Stromal cell of bone marrow (primary cell): ENCODE data around the gene NADK2.

Experiments
- DNase-seq: peaks from one replicate; pipeline ENCODE4 v3.0.0-alpha.2; 2012; ENCODE audit warnings: low read depth

NADK2 gene

DNA sequence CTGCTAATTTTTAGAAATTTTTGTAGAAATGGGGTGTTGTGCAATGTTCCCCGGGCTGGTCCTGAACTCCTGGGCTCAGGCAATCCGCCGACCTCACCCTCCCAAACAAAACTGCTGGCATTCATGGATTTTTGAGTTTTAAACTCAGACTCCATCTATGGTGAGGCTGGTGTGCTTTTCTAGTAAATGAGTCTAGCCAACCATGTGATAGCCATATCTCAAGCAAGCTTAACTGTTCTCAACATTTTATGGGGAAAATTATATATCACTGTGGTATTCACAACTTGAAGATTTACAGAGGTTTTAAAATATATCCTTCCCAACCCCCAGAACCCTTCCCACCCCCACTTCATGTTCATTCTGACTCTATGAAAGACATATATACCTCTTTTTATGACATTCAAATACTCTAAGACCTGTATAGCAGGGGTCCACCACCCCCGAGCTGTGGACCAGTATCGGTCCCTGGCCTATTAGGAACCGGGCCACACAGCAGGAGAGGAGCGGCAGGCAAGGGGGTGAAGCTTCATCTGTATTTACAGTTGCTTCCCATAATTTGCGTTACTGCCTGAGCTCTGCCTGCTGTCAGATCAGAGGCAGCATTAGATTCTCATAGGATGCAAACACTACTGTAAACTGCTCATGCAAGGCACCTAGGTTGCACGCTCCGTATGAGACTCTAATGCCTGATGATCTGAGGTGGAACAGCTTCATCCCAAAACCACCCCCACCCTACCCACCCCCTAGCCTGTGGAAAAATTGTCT is 4.5 kb upstream of the NADK2 start:
- no peak for DNase-seq

DNA sequence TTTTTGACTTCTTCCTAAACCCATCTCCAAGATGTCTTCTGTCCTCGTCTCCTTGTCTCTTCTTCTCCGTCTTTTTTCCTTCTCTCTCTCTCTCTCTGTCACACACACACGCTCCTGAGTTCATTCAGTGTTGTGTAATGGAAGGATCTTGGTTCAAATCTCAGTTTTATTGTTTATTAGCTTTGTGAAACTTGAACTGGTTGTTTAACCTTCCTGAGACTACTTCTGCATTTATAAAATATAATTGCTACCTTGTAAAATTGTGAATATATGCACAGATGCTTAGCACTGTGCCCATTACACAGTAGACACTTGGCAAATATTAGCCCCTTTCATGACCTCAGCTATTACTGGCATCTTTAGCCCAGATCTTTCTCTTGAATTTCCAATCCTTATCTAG is 2.4 kb upstream of the NADK2 start:
- DNase-seq, result no peak

DNA sequence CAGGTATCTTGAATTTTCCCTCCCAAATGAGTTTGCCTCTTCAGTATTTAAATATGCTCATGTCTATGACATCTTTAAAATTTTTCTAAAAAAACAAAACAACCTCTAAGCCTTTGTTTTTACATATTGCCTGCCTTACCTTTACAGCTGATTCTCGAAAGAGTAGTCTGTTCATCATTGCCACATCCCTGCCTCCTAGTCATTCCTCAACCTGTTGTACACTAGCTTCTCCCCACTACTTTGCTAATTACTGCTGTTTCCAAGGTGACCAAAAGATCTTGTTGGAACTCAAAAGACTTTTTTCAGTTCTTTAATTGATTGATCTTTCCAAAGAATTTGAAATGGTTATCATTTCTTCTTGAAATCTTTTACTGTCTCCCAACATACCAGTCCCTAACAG is 1.9 kb upstream of the NADK2 start:
- no peak for DNase-seq

DNA sequence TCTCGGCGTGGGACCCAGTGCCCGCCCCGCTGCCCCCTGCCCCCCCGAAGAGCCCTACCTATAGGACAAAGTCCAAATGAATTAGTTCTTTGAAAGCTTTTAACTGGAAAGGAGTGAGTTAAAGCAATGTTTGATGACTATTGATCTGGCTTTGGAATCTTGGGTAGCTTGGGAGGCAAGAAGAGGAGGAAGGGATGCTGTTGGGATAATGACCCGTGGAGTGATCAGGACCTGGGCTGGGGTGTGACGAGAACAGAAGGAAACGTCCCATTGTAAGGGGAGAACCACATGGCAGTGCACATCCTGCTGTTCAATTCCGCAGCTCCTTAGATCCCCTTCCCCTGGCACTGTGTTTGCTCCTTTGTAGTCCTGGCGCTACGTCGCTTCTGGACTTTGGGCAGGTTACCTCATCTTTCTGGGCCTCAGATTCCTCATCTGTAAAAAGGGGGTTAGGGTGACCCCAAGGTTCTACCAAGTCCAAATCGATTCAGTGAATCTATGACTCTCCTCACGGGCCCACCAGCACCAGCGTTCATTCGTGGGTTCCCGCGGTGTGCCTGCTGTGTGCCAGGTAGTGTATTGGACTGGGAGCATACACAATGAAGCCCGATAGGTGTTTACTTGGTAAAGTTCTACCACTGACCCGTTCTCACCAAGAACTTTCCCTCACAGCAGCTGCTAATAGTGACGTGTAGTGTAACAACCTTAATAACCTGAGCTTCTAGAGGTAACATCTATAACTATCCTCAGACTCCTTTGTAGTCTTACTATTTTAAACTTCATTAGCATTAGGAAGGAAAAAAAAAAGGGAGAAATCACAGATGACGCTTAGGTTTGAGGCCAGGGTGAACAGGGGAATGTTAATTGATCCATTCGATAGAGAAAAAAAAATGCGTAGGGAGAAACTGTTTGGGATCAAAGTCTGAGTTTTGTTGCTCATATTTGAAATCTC is 1.1 kb upstream of the NADK2 start:
- no peak for DNase-seq

DNA sequence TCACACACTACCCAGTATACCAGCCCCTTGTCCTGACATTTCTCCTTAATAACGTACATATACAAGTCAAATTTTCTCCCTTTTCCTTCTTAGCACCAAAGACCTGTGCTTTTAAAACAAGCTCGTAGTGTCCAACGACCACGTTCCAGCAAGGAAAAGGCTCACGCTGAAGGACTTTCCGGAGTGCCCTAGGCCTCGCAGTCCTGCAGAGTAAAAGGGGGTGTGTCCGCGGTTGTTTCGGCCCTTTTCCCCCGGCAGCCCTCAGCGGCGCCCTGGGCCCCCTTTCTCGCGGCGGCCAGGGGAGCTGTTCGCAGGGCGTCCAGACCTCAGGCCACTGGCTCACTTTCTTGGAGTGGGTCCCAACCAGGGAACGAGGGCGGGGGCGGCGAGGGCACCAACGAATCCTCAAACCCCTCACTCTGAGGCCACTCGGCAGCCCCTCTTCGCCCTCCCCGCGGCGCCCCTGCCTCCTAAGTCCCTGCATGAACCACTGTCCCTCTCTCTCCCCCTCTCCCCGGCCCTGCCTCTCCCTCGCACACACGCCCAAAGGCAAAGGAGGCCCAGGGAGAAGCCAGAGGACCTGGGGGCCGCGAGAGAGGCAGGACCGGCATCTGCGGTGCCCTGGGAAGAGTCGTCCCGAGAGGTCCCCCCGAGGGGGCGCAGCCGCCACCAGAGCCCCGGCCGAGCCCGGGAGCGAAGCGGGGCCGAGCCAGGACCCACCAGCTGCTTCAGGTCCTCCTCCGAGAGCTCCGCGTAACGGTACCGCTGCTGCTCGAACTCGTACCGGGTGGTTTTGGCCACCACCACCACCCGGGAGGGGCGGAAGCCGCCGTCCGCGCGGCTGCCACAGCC is 720 bp downstream of the NADK2 start:
- peak; percentile 42 for DNase-seq

DNA sequence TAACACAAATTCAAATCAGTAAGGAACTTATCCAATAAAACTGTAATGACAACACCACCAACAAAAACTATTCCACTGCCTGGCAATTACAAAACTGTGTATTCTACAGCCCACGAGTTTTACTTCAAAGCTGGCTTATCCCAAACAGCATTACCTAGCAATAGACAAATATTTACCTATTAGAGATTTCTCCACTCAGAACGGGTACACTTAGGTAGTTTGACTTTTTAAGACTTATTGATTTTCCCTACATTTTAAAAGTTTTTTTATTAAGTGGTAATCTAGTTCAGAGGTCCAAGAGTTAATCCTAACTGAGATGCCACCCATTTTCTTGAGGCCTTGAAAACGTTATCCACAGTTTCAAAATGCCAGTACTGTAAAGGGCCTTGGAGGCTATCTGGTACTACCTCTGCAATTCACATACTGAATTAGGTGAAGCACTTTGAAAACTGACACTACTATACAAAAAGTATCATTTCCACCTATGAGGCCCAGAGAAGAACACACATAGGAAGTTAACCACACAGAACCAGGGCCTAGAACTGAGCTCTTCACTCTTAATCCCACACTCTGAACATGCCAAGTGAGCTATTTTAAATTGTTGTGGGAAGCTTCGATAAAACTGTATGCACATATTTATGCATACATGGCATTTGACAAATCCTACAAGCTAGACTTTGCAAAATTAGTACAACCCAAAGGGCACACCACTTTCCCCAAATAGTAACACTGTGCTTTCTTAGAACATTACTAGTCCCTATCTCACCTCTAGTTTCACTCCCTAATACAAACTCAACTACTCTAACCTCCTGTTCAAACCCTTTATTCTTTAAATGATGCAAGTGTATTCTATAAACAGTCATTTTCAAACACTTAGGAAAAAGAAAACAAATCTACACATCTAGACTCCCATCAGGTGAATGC is 2.1 kb downstream of the NADK2 start:
- no peak for DNase-seq

DNA sequence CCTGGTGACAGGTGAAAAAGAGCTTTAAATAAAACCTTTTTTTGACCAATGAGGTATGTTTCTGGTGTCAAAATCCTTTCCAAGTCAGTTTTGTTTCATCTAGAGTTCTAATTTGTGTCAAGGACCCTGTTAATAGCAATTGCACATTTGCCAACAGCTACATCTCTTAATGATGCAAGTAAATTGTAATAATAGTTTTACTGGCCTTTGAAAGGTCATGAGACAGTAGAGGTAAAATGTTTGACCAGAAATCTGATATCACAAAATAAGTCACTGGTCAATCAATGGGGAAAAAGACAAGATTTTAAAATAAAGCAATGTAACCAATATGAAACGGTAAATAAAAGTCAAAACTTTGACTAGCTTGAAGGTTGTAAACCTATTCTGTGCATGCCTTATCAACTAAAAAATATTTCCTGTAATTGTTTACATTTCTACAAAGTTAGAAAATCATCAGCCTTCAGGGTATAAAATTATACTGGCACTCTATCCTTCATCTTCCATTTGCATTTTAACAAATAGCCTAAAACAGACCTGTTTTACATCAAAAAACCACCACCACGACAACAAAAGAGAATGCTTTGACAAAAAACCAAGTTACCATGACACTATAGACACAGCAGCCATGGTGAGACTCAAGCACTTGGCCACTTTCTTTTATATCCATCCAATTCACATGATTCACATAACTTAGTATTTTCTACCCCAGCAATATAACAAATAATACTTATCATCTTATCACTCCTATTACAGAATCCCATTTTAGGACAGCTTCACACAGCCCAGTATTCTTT is 3.0 kb downstream of the NADK2 start:
- no peak for DNase-seq

DNA sequence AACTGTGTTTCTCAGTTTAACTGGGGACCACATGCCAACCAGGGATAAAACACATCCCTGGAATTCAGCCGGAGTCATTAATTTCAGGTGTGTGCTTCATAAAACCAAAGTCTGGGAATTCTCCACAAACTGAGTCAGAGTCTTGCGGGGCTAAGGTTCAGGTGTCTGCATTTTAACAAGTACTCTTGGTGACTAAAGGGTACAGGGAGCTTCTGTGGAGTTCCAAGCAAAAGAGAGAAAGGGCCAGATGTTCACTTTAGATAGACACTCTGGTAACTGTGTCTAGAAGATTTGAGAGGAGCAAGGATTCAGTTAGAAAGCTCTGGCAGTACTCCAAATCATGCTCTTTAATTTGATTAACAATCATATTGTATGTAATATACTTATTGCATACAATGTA is 4.0 kb downstream of the NADK2 start:
- DNase-seq, result no peak

DNA sequence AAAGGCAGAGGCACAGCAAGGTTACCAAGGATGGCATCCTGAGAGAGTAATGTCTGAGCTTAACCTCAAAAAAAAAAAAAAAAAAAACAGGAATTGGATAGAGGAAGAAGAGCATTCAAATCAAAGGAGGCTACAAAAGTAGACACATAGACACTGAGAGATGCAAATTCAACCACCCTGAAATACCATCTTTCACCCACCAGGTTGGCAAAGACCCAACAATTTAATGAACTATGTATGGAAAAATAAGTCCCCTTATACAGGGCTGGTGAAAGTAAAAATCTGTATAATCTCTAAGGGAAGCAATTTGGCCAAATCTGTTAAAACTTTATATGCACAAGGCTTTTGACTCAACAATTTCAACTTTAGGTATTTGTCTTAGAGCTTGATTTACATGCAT is 4.9 kb downstream of the NADK2 start:
- no peak for DNase-seq

DNA sequence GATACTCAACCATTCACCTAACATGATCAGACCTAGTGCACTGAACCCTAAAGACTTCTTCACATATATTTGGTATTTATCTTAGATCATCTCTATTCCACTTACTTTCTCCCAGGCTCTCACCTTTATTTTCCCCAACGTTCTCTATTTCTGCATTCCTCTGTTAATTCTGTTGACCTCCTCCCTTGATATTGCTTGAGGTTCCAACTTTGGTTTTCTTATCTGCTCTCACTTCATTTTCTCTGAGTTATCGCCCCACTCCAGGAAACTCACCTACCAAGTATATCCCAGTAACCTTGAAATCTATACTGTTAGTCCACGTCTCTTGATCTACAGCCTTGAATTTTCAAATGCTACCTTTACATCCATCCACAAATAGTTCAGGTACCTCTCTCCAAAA is 9.2 kb downstream of the NADK2 start:
- no peak for DNase-seq

DNA sequence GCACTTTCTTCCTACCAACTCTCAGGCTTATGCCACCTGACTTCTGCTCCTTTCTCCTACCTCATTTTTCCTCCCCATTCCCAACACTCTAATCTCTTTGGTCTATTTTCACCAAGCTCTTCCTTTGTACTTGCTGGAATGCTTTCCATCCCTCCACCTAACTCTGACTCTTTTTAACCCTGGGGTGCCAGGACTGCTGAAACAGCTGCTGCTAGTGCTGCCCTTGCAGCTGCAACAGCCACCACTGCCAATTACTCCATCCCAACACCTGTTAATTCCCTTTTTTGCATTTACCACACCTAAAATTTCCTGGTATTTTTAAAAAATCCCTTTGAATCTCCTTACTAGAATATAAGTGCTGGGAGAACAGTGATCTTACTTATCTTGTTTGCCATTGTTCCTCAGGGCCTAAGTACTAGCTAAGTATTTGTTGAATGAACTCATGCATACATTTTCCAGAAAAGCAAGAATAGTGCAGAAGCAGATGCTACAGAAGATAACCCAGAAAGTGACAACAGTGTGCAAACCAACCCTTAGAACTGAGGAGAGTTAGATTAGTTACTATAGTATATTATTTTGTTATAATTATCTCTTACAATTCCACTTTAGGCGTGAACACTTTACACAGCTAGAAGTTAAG is 11.5 kb downstream of the NADK2 start:
- DNase-seq, result no peak

DNA sequence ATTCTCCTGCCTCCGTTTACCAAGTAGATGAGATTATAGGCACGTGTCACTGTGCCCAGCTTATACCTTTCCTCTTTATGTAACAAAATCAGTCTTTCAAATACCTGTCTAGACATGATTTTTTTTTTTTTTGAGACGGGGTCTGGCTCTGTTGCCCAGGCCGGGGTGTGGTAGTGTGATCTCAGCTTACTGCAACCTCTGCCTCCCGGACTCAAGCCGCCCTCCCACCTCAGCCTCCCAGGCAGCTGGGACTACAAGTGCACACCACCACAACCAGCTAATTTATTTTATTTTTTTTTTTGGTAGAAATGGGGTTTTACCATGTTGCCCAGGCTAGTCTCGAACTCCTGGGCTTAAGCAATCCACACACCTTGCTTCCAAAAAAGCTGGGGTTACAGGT is 13.2 kb downstream of the NADK2 start:
- DNase-seq, result no peak

DNA sequence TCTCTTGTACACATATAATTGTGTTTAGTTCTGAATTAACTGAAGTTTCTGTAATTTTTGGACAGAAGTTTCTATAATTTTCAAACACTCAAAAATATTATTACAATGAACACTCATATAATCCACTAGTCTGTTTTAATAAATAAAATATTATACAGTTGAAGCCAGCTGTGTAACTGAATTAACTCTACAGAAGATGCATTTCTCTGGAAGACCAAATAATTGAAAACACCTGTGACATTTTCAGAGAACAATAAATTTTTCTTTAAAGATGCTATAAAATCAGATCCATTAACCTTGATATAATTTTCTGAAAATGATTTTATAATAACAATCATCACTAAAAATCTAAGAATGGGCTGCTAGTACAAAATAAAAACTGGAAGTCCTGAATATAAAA is 14.7 kb downstream of the NADK2 start:
- no peak for DNase-seq

DNA sequence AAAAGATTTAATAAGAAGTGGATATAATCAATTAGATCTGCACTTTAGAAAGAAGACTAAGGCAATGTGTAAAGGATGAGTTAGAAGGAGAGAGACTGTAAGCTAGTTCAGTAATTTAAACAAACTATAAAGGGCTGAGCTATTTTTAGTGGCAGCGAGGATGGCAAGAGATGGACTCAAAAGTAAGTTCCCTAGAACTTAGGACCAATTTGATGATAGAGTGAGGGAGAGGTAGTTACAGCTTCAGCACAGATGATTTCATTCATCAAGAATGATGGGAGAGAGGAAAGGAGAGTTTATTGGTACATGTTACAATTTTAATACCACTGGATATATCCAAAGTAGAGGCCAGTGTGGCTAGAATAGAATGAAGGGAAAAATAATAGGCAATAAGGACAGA is 19.1 kb downstream of the NADK2 start:
- DNase-seq, result no peak

DNA sequence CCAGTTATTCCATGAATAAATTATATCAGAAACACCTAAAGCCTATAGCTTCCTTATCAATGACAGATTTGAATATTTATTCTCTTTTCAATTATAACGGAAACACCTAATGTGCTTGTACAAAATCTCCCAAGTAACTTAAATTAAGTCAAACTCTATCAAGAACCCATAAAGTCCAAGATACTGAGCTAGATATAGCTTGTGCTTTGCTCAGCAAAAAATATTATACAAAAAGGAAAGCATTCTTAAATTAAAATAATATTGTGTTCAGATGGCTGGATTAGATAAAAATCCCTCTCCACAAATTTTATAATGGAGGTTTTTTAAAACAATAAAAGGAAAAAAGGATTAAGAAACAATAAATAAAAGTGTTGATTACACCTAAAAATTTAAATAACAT is 23.7 kb downstream of the NADK2 start:
- DNase-seq, result no peak

DNA sequence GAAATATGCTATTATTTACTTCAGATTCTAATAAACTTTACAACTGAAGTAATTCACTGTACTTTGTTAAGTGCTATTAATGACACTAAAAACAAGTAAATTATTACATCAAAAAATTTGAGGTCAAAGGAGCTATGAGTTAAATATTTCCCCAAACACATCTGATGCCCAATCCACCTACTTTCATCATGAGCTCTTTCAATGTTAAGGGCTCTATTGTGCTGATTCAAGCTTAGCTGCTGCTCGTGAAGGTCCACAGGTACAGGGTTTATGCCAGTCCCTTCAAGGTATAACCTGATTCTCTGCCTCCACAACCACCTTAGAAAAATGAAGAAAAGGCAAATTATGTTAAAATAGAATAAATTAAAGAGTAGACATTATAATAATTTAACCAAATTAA is 24.2 kb downstream of the NADK2 start:
- DNase-seq, result no peak

DNA sequence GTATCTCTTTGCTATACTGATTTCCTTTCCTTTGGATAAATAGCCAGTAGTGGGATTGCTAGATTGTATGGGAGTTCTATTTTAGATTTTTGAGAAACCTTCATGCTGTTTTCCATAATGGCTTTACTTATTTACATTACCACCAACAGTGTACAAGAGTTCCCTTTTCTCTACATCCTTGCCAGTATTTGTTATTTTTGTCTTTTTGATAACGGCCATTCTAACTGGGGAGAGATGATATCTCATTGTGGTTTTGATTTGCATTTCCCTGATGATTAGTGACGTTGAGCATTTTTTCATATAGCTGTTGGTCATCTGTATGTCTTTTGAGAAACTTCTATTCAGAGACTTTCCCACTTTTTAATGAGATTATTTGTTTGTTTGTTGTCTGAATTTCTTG is 25.8 kb downstream of the NADK2 start:
- no peak for DNase-seq

DNA sequence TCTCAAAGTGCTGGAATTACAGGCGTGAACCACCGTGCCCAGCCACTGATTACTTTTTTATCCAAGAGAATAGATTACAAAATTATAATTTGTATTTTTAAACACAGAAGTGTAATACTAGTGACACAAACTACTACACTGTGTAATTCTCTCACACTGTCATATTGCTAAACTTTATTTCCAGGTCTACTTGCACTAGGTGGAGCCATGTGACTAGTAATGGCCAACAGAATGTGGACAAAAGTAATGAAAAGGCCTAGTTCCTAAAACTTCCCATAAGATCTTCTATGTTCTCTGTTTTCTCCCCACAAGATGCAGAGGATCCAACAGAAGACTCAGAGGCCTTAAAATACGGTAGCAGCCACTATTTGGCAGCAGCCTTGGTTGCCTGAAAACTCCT is 27.3 kb downstream of the NADK2 start:
- no peak for DNase-seq

DNA sequence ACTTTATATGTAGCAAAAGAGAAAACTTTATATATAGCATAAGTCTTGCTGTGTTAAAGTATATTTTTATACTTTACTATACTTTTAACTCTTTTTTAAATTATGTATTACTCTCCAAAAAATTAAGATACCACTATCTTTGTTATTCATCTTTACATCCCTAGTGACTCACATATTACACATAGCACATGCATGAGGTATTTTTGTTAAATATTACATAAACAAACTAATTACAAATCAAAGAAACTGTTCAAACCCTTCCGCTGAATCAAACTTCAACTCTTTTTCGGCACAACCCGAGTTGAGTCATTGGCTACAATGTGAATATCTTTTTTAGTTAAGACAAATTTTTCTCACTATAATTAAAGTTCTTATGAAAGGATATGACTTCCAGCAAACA is 32.1 kb downstream of the NADK2 start:
- no peak for DNase-seq

DNA sequence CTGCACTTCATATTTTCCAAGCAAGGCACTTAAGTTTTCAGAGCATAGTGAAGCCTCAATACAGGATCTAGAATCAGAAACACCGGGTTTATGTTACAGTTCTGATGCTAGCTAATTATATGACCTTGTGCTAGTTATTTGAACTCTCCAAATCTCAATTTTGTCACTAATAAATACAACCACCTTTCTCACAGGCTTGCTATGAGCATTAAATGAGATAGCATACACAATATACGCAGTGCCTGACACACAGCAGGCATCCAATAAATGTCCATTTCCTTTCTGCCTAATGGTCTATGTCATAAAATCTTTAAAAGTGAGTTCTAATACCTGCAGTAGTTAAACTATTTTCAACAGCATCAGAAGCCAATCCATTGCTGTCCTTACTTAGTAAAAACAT is 32.9 kb downstream of the NADK2 start:
- no peak for DNase-seq
